Stimulated activated CD8-positive, alpha-beta memory T cell treated with anti-CD3 and anti-CD28 coated beads, Interleukin-12 subunit alpha, Interleukin-12 subunit beta, amount 100 ng/mL, for 24 hours (primary cell): Measurements from ENCODE around the gene EPAS1.
A peak's percentile ranks its signal among the peaks of the same experiment; 100 is the strongest.

Source experiments
- DNase-seq: peaks from one replicate; pipeline ENCODE4 v3.0.0-alpha.2; 2020; ENCODE audit errors: extremely low read depth

The EPAS1 gene

DNA sequence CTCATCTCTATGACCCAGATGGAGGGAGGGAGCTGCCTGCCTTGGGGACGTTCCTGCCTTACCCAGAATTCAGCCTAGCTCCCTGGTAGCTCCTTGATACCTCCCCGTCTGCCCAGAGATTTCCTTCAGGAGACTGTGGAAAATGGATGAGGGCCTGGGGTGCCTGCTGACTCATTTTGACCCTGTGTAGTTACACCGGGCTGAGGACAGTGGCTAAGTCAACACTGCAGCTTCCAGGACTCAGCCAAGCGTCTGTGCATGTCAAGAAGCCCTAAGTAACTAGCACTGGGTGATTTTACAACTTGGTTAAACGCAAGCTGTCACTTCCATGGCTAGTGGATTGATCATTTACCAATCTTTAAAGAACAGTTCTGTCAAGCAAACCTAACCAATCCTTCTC is 23.3 kb upstream of the EPAS1 start:
- no peak for DNase-seq

DNA sequence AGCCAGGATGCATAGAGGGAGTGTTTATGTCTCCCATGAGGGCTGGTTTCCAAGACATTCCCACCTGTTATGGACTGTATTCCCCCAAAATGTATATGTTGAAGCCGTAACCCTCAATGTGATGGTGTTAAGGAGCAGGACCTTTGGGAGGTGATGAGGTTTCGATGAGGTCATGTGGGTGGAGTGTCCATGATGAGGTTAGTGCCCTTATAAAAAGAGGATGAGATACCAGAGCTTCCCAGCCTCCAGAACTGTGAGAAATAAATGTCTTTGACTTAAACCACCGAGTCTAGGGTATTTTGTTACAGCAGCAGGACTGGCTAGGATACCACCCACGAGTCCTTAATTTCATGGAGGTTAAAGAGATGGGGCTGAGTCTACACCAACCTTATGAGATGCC is 22.6 kb upstream of the EPAS1 start:
- DNase-seq: no peak

- no peak for DNase-seq
Observed at GRCh38 chr2:46275995-46276394, 21.2 kb upstream of the EPAS1 start.

DNA sequence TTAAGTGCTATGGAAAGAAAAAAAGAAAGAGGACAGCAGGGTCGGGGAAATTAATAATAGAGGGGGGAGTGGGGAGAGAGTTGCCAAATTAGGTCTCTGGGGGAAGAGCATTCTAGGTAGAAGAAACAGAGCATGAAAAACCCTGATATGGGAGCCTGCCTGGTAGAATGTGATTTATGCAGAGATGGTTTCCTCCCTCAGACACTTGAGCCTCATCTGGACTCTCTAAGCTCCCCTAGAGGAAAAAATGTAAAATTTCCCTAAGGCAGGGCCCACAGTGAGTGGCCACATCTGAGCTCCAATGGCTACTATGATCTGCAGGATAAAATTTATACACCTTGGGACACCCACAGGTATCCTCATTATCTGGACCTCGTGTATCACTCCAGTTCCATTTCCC is 20.6 kb upstream of the EPAS1 start:
- DNase-seq: no peak

GRCh38 chr2:46277431-46278190 is 19.6 kb upstream of the EPAS1 start:
- DNase-seq: no peak

GRCh38 chr2:46278952-46279351 is 18.3 kb upstream of the EPAS1 start:
- DNase-seq: no peak

DNA sequence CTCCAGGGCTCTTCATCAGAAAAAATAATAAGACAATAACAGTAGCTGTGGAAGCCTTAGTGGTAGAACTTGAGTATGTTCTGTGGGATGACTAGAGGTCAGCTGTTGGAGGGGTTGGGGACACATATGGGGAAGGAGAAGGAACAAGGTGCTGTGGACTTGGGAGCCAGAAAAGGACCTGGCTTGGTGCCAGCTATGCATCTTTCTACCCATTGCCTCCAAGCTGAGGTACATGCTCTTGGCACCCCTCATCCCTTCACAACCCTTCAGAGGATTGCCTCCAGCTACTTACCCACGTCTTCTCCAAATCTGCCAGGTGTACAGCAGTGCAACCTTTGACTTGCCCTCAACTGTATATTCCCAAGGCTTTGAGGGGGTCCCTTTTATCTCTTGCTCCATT is 15.3 kb upstream of the EPAS1 start:
- DNase-seq: no peak

GRCh38 chr2:46283693-46284092 is 13.5 kb upstream of the EPAS1 start:
- DNase-seq: no peak

DNA sequence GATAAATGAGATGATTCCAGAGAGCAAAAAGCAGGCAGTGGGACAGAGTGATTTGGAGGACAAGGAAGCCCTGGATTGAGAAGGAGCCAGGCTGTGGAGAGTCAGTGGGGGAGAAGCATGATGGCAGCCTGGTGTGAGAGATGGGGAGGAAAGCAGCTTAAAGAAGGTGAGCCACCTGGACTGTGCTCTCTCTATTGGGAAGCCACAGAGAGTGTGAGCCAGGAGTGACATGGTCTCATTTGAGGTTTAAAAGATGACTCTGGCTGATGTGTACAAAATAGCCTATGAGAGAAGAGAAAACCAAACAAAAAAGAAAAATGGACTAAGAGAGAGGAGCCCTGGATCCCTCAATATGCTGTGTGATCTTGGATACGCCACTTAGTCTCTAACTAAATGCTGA is 12.9 kb upstream of the EPAS1 start:
- DNase-seq: no peak

DNA sequence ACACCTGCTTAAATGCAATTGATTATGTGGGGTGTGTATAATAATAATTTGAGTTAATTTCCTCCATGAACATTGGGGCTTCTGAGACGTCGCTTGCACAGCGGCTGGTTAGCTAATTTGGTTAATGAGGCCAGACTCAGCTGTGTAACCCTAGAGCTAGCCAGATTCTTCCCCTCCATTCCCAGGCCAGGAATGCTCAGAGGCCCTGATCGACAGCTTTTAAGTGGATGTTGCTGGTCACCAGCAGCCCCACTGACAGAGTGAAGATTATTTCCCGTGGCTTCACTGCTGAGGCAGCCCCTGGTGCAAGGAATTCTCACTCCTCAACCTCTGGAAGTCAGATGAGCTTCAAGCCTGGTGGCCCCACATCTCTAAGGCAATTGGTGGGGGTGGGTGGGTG is 12.4 kb upstream of the EPAS1 start:
- no peak for DNase-seq

DNA sequence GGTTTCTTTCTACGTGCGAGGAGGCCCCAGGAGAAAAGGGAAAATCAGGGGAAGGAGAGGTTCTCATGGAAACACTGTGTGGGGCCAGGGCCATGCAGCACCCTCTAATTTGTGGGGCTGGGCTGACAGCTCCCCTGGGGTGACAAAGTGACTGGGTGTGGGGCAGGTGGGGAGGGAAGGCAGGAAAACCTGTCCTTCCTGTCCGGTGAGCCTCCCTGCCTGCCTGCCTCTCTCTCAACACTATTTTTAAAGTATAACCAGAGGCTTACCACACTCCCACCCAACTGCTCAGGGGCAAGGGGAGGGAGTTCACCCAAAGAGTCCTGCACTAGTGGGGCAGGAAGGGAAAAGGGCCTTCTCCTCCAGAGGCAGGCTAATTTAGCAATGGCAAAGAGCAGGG is 10.5 kb upstream of the EPAS1 start:
- DNase-seq: no peak

DNA sequence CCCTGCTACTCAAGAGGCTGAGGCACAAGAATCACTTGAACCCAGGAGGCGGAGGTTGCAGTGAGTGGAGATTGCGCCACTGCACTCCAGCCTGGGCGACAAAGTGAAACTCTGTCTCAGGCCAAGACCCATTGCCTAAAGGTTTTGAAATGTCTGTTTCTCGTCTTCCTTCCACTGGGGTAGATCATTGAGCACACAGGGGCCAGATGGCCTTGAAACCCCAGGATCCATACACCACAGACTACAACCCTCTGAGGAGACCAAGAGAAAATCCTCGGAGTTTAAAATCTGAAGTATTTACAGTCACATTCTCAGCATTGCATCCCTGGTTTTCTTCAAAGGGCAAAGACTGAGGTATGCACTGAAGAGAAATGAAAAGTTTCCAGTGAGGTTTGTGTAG is 7.1 kb upstream of the EPAS1 start:
- DNase-seq: no peak

DNA sequence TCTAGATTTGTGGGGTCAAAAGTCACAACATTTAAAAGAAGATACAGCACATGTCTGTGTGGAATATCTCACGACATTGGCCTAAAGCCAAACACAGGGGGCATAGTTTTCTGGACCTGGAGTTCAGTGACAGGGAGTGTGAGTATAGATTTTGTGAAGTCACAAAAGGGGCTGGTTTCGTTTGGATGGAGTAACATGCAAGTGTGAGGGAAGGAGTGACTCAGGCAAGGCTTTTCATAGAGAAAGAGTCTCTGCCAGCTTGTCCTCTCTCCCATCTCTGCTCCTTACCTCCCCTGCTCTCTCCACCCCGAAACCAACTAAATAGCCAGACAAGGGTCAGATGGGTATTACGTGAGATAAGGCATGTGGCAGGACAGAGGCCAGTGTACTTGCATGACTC is 3.7 kb upstream of the EPAS1 start:
- DNase-seq: no peak

- no peak for DNase-seq
Observed at GRCh38 chr2:46294176-46294836, 2.9 kb upstream of the EPAS1 start.

DNA sequence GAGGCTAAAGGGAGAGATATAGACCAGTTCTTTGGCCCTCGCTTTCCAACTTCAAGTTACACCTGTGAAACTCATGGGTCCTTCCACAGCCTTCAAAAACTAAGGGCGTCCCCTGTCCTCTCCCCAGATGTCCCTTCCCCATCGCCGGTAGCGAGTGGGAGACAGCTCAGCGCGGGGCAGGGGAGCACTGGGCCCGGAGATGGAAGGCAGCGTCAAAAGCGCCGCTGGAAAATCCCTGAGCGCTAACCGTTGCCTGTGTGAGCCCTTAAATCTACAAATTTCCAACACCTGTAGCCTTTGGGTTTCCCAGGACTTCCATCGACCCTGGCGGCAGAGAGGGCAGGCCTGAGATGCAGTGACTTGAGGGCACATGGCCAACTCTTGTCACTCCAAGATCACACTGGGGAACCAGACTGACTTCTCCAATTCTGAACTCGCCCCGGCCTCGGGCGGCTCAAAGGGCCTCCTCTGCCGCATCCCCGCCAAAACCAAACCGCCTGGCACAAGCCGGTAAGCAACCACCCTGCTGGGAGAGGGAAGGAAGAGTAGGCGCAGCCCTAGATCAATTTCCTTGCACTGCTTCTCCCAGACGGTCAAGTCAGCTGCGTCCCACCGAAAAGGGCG is 879 bp upstream of the EPAS1 start:
- no peak for DNase-seq

DNA sequence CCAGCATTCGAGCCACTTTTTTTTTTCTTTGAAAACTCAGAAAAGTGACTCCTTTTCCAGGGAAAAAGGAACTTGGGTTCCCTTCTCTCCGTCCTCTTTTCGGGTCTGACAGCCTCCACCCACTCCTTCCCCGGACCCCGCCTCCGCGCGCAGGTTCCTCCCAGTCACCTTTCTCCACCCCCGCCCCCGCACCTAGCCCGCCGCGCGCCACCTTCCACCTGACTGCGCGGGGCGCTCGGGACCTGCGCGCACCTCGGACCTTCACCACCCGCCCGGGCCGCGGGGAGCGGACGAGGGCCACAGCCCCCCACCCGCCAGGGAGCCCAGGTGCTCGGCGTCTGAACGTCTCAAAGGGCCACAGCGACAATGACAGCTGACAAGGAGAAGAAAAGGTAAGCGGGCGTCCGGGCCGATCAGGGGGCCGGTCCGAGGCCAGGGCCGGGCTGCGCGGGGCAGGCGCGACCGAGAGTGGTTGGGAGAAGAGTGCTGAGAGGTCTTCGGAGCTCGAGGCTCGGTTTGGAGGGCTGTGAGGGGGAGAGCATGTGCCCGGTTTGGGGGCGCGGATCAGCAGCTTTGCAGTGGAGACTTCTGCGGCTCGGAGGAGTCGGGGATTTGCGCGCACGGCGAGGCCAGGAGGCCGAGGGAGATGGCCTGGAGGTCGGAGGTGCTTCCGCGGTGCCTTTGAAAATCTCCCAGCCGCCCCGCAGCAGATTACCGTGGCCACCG is 502 bp downstream of the EPAS1 start:
- DNase-seq: peak; percentile 45

- no peak for DNase-seq
Observed at GRCh38 chr2:46298272-46298521, 990 bp downstream of the EPAS1 start.

- DNase-seq: no peak
Observed at GRCh38 chr2:46298522-46299353, 1.5 kb downstream of the EPAS1 start.

- DNase-seq: no peak
Observed at GRCh38 chr2:46299365-46300263, 2.4 kb downstream of the EPAS1 start.

- no peak for DNase-seq
Observed at GRCh38 chr2:46300406-46300832, 3.2 kb downstream of the EPAS1 start.
